HCT116 (cell line): ENCODE data around the gene SCUBE2. TPM values are rescaled to one million over a fixed set of nuclear protein-coding genes. Genes with fewer than 3 reads are reported as not detected.

Experiments used
- ATAC-seq: fragments of 200-7000 bp; cut with Tn5 transposase; 2 replicates; pipeline ENCODE4 v1.9.1; 2020; ENCODE audit warnings: mild to moderate bottlenecking, moderate library complexity
- Bru-seq: library from RNA; stranded (reverse); fragments of 400-500 nt; gene quantifications from one replicate; lab custom pipeline; 2021; lab: Mats Ljungman, UMichigan
- BruChase-seq, 2 experiments: library from RNA; stranded (reverse); fragments of 400-500 nt; gene quantifications; one replicate each; lab custom pipeline; 2021; lab: Mats Ljungman, UMichigan
- BruUV-seq: library from RNA; stranded (reverse); fragments of 400-500 nt; replicated peaks from 2 replicates; lab custom pipeline; 2021; lab: Mats Ljungman, UMichigan
- CTCF ChIA-PET: fragments of 300-600 bp; sonication (Branson Sonifier 250); formaldehyde crosslinking; loops from one replicate; lab custom pipeline; 2021; ENCODE audit warnings: antibody characterized with exemption; lab: Charles Lee
- POLR2A ChIA-PET: fragments of 300-600, 350-600 bp; sonication (Branson Sonifier 250); formaldehyde crosslinking; loops from one replicate; lab custom pipeline; 2021; ENCODE audit warnings: antibody characterized with exemption; lab: Charles Lee
- RAD21 ChIA-PET, 2 experiments: fragments of 300-600 bp; sonication (Branson Sonifier 250); formaldehyde crosslinking; loops; one replicate each; lab custom pipeline; 2023; ENCODE audit warnings: low total read pairs in 2 of 2; ENCODE audit not compliant: uncharacterized antibody in 2 of 2, unreplicated experiment in 2 of 2, low non-redundant PET in 1 of 2; lab: Charles Lee
- DNase-seq: peaks from one replicate; pipeline ENCODE4 v3.0.0-alpha.2; 2010; ENCODE audit warnings: low read depth, low spot score
- H2AFZ ChIP-seq: fragments of 200-600 bp; shearing (Covaris generic), sonication (generic); 2 replicates; pipeline ENCODE4 v1.6.1; 2017; ENCODE audit warnings: low read depth, mixed run types, mixed read lengths, antibody characterized with exemption, low read length; ENCODE audit not compliant: poor library complexity, severe bottlenecking
- H3K27ac ChIP-seq: 2 replicates; pipeline ENCODE4 v1.5.1; 2012; ENCODE audit warnings: low read depth, low read length
- H3K27me3 ChIP-seq: fragments of 200-600 bp; sonication (generic); 2 replicates; pipeline ENCODE4 v1.6.1; 2016; ENCODE audit warnings: mixed run types, low read length, mixed read lengths; ENCODE audit not compliant: insufficient read depth
- H3K36me3 ChIP-seq, 2 experiments: fragments of 200-500 bp in 1 of 2; fragments of 200-600 bp in 1 of 2; sonication (Bioruptor generic) in 1 of 2; sonication (generic) in 1 of 2; 2 replicates each; pipeline versions ENCODE4 v1.5.1 to v1.6.1; 2014 to 2016; ENCODE audit warnings: low read length in 2 of 2, inconsistent platforms in 1 of 2, mixed read lengths in 1 of 2, mixed run types in 1 of 2; ENCODE audit not compliant: insufficient read depth in 2 of 2, control insufficient read depth in 1 of 2
- H3K4me1 ChIP-seq, 2 experiments: fragments of 200-600 bp in 1 of 2; sonication (generic) in 1 of 2; 2 replicates each; pipeline versions ENCODE4 v1.5.1 to v1.6.1; 2012 to 2017; ENCODE audit warnings: low read length in 2 of 2, inconsistent platforms in 1 of 2, mild to moderate bottlenecking in 1 of 2, mixed read lengths in 1 of 2, mixed run types in 1 of 2, moderate library complexity in 1 of 2; ENCODE audit not compliant: insufficient read depth in 2 of 2, control insufficient read depth in 1 of 2
- H3K4me2 ChIP-seq: fragments of 200-600 bp; sonication (generic); 2 replicates; pipeline ENCODE4 v1.6.1; 2017; ENCODE audit warnings: mixed run types, low read length, mixed read lengths
- H3K4me3 ChIP-seq, 2 experiments: fragments of 200-600 bp in 1 of 2; sonication (generic) in 1 of 2; replicated peaks in 1 of 2; 2 replicates each; pipeline ENCODE4 v1.5.1; 2011 to 2016; ENCODE audit warnings: low read length in 2 of 2, control low read depth in 1 of 2, low read depth in 1 of 2, mild to moderate bottlenecking in 1 of 2, mixed read lengths in 1 of 2, mixed run types in 1 of 2
- H3K79me2 ChIP-seq: fragments of 200-600 bp; sonication (generic); 2 replicates; pipeline ENCODE4 v1.6.1; 2017; ENCODE audit warnings: mild to moderate bottlenecking, mixed run types, low read length, moderate library complexity, mixed read lengths; ENCODE audit not compliant: insufficient read depth
- H3K9ac ChIP-seq: fragments of 200-600 bp; sonication (generic); 2 replicates; pipeline ENCODE4 v1.6.1; 2016; ENCODE audit warnings: low read length, mixed read lengths
- H3K9me2 ChIP-seq: fragments of 200-600 bp; sonication (generic), shearing (Covaris generic); 2 replicates; pipeline ENCODE4 v1.6.1; 2017; ENCODE audit warnings: mixed run types, mild to moderate bottlenecking, moderate library complexity; ENCODE audit not compliant: insufficient read depth
- H3K9me3 ChIP-seq, 2 experiments: fragments of 200-500 bp in 1 of 2; fragments of 200-600 bp in 1 of 2; sonication (Bioruptor generic) in 1 of 2; sonication (generic) in 1 of 2; 2 replicates each; pipeline ENCODE4 v1.6.1; 2014 to 2017; ENCODE audit warnings: low read length in 2 of 2, mixed read lengths in 2 of 2, inconsistent platforms in 1 of 2, low read depth in 1 of 2, mild to moderate bottlenecking in 1 of 2, mixed run types in 1 of 2, moderate library complexity in 1 of 2; ENCODE audit not compliant: control insufficient read depth in 1 of 2, insufficient read depth in 1 of 2
- H4K20me1 ChIP-seq: fragments of 200-600 bp; sonication (generic), shearing (Covaris generic); 2 replicates; pipeline ENCODE4 v1.6.1; 2017; ENCODE audit warnings: mixed run types, mild to moderate bottlenecking, moderate library complexity; ENCODE audit not compliant: insufficient read depth
- CEBPB ChIP-seq: IDR thresholded peaks from 2 replicates; pipeline ENCODE4 v1.6.1; 2012; ENCODE audit warnings: low read depth
- EZH2phosphoT487 ChIP-seq: fragments of 200-600 bp; IDR thresholded peaks from 2 replicates; pipeline ENCODE4 v1.6.1; 2018; ENCODE audit warnings: antibody characterized with exemption, borderline replicate concordance
- JUND ChIP-seq: IDR thresholded peaks from 2 replicates; pipeline ENCODE4 v1.6.1; 2012
- ZNF274 ChIP-seq: fragments of 200-500 bp; sonication (Bioruptor generic); IDR thresholded peaks from 2 replicates; pipeline ENCODE4 v1.6.1; 2014; ENCODE audit warnings: mild to moderate bottlenecking, low read depth, low read length, inconsistent platforms
- intact Hi-C: fragments of 100-400 bp; cut with micrococcal nuclease; formaldehyde crosslinking; loops from 2 replicates; pipeline ENCODE4 v1.10.0; 2022
- long read RNA-seq: library from polyadenylated mRNA; unstranded; transcript quantifications from one replicate; pipeline ENCODE4 v2.0.0, GENCODE V29; 2021; ENCODE audit not compliant: unreplicated experiment
- polyA plus RNA-seq: library from polyadenylated mRNA; unstranded; fragments of >200 nt; gene quantifications from 2 replicates; pipeline ENCODE4 v1.2.1, GENCODE V29; 2012; ENCODE audit warnings: missing spikeins
- total RNA-seq: library from RNA; stranded (reverse); gene quantifications from one replicate; pipeline ENCODE4 v1.2.1, GENCODE V29; 2021; ENCODE audit not compliant: unreplicated experiment
- TF ChIP-seq, protein P1 (sequence below): IDR thresholded peaks from 2 replicates; pipeline ENCODE4 v1.6.1; 2011; ENCODE audit warnings: mild to moderate bottlenecking, low read length, moderate library complexity; ENCODE audit not compliant: insufficient replicate concordance; ENCODE audit errors: extremely low read depth
- TF ChIP-seq, protein P2 (sequence below): IDR thresholded peaks from 2 replicates; pipeline ENCODE4 v1.6.1; 2012

SCUBE2 gene
- total RNA-seq: 1.3 TPM
- 0.51 and 1.6 TPM in 2 replicates for polyA plus RNA-seq
- percentile 27 among the genes with signal in this experiment for Bru-seq, nascent RNA
- percentile 47 among the genes with signal in this experiment for BruChase-seq, experiment 1, labeled RNA remaining after a 6-hour chase
- BruChase-seq, experiment 2, labeled RNA remaining after a 2-hour chase: percentile 28 among the genes with signal in this experiment
- long read RNA-seq: 0 reads

DNA sequence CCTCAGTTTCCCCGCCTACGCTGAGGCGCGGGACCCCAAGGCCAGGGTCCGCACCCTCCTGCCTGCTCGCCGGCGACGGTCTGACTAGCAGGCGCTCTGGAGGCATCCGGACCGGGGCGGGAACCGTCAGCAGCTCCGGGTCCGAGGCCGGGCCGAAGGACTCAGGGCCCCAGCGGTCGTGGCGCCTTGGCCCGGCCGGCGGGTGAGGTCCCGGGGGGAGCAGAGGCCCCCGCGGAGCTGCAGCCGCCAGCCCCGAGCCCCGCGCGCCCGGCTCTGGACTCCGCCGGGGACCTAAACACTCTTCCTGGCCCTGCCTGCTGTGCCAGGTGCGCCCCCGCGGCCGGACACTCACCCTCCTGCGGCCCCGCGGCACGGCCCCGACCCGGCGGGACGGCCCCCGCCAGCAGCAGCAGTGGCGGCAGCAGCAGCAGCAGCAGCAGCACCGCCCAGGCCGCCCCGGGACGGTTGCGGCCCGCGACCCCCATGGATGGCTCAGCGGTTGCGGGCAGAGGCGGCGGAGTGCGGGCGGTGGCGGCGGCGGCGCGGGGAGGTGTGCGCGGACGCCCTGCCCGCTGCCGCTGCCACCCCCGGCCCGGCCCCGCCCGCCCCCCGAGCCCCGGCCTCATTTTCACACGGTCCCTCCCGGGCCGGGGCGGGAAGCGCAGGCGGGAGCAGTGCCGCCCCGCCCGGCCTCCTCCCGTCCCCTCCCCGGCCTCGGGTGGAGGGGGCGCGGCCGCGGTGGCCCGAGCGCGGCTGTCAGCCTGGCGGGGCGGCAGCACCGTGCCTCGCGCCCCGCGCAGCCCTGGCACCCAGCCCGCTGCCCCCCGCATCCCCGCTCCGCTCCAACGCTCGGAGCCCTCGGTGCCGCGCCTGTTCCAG, at the start of gene SCUBE2:
SCUBE2 (minus strand) TSS at position 556 of the 879 bp plus-strand sequence; CDS start at position 485, 71 bp downstream.
- RAD21 ChIA-PET: no interaction called here
- CTCF ChIA-PET: no interaction called here

More for the DNA sequence above, at the start of gene SCUBE2:
- Histone ChIP-seq H3K9me2 (no peaks in the 10 kb centered on the region), H3K79me2 (no peaks in the 10 kb centered on the region), H3K4me3 (no peak within 1 kb of the TSS), H4K20me1 (no peaks in the 10 kb centered on the region), H3K9ac (no peak within 1 kb of the TSS), H3K4me2 (no peak within 1 kb of the TSS), H3K36me3 (no peaks in the 10 kb centered on the region), H3K9me3 (no peaks in the 10 kb centered on the region), H2AFZ (no peak within 1 kb of the TSS), H3K27ac (no peak within 1 kb of the TSS), H3K27me3 (no peaks in the 10 kb centered on the region), H3K4me1 (no peaks in the 10 kb centered on the region)
- intact Hi-C loops: no loop called here
- BruUV-seq: no TSS peak
- POLR2A ChIA-PET: no interaction called here
- no peak for DNase-seq
- ATAC-seq: no peak
- TF ChIP-seq EZH2phosphoT487: no peak
- no peak for TF ChIP-seq JUND
- TF ChIP-seq ZNF274: no peak
- TF ChIP-seq, protein P1, sequence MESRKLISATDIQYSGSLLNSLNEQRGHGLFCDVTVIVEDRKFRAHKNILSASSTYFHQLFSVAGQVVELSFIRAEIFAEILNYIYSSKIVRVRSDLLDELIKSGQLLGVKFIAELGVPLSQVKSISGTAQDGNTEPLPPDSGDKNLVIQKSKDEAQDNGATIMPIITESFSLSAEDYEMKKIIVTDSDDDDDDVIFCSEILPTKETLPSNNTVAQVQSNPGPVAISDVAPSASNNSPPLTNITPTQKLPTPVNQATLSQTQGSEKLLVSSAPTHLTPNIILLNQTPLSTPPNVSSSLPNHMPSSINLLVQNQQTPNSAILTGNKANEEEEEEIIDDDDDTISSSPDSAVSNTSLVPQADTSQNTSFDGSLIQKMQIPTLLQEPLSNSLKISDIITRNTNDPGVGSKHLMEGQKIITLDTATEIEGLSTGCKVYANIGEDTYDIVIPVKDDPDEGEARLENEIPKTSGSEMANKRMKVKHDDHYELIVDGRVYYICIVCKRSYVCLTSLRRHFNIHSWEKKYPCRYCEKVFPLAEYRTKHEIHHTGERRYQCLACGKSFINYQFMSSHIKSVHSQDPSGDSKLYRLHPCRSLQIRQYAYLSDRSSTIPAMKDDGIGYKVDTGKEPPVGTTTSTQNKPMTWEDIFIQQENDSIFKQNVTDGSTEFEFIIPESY: no peak
- TF ChIP-seq, protein P2, sequence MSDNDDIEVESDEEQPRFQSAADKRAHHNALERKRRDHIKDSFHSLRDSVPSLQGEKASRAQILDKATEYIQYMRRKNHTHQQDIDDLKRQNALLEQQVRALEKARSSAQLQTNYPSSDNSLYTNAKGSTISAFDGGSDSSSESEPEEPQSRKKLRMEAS: no peak
- TF ChIP-seq CEBPB: no peak
